GM12801 (cell line): ENCODE measurements around the gene OR51B5.

Source experiments
- TF ChIP-seq, protein P1 (sequence below): IDR thresholded peaks from one replicate; pipeline ENCODE4 v1.5.1; 2011; ENCODE audit warnings: control low read depth; ENCODE audit not compliant: insufficient read length; ENCODE audit errors: extremely low read depth

The OR51B5 gene

GRCh38 chr11:5367448-5368074 lies 24.2 kb upstream of the OR51B5 start:
- TF ChIP-seq, protein P1, sequence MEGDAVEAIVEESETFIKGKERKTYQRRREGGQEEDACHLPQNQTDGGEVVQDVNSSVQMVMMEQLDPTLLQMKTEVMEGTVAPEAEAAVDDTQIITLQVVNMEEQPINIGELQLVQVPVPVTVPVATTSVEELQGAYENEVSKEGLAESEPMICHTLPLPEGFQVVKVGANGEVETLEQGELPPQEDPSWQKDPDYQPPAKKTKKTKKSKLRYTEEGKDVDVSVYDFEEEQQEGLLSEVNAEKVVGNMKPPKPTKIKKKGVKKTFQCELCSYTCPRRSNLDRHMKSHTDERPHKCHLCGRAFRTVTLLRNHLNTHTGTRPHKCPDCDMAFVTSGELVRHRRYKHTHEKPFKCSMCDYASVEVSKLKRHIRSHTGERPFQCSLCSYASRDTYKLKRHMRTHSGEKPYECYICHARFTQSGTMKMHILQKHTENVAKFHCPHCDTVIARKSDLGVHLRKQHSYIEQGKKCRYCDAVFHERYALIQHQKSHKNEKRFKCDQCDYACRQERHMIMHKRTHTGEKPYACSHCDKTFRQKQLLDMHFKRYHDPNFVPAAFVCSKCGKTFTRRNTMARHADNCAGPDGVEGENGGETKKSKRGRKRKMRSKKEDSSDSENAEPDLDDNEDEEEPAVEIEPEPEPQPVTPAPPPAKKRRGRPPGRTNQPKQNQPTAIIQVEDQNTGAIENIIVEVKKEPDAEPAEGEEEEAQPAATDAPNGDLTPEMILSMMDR: no peak

GRCh38 chr11:5366856-5367255 lies 23.5 kb upstream of the OR51B5 start:
- TF ChIP-seq, protein P1: no peak

- TF ChIP-seq, protein P1: no peak
Measured at GRCh38 chr11:5364214-5364613, 20.9 kb upstream of the OR51B5 start.

- TF ChIP-seq, protein P1: no peak
Measured at GRCh38 chr11:5363679-5364078, 20.4 kb upstream of the OR51B5 start.

DNA sequence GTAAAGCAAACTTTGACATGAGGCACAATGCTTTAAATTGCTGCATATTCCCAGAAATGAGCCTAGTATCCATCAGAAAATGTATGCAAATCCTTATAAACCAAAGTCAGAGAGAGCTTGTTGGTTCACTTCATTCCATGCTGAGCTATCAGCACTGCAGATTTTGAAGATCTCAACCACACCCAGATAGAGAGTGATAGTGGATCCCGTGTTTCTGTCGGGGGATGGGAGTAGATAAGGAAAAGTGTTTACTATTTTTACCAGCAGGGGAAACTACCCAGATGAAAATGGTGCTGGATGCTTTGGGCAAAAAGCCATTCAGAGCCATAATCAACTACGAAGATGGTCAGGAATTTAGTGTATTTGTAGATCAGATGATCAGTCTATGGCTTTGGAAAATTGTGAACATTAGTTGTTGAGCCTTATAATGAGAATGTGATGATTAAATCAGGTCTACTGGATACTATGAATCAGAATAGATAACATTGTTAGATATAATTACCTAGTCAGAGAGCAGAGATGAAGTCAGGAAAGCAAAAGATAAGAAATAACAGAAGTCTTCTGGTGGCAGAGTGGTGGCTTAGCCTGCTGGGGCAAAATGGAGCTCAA lies 18.8 kb upstream of the OR51B5 start:
- TF ChIP-seq, protein P1: no peak

- TF ChIP-seq, protein P1: no peak
Measured at GRCh38 chr11:5351208-5351607, 7.9 kb upstream of the OR51B5 start, which contains the start of gene OR51B6. OR51B6 (plus strand) TSS chr11:5351508; CDS start chr11:5351508, 0 bp downstream.

DNA sequence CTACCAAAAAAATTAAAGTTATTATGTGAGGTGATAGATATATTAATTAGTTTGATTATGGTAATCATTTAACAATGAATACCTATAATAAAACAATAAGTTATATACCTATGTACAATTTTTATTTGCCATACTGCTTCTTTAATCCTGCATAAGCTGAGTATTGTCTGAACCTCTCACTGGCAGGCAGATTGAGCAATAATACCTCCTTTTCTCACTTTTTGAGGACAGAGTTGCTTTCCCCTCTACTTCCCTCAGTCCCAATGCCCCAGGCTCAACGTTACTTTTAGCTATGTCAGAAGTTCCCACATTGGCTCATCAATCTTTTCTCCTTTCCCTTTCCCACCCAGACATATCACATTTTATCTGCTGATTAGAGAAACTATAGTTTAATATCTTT lies 6.2 kb upstream of the OR51B5 start:
- TF ChIP-seq, protein P1: no peak
